Neuronal stem cell (in vitro differentiated cells): ENCODE measurements around the gene MACROD2.

Source experiments
- DNase-seq: peaks from one replicate; pipeline ENCODE4 v3.0.0-alpha.2; 2013; ENCODE audit warnings: low spot score
- H2AFZ ChIP-seq: one replicate; pipeline ENCODE4 v1.6.1; 2013; ENCODE audit warnings: mild to moderate bottlenecking, low read length, inconsistent platforms
- H2AK5ac ChIP-seq: 2 replicates; pipeline ENCODE4 v1.6.1; 2013; ENCODE audit warnings: low read depth, mild to moderate bottlenecking, inconsistent platforms, low read length, moderate library complexity, mixed read lengths
- H2BK120ac ChIP-seq: 2 replicates; pipeline ENCODE4 v1.6.1; 2013; ENCODE audit warnings: low read depth, mild to moderate bottlenecking, inconsistent platforms, low read length, moderate library complexity, mixed read lengths
- H2BK12ac ChIP-seq: one replicate; pipeline ENCODE4 v1.6.1; 2013; ENCODE audit warnings: low read length, inconsistent platforms
- H2BK15ac ChIP-seq: 2 replicates; pipeline ENCODE4 v1.6.1; 2013; ENCODE audit warnings: mild to moderate bottlenecking, low read length, inconsistent platforms, mixed read lengths
- H2BK5ac ChIP-seq: one replicate; pipeline ENCODE4 v1.6.1; 2013; ENCODE audit warnings: inconsistent platforms, mild to moderate bottlenecking, low read length, moderate library complexity
- H3K14ac ChIP-seq: one replicate; pipeline ENCODE4 v1.6.1; 2013; ENCODE audit warnings: low read length, inconsistent platforms
- H3K18ac ChIP-seq: 2 replicates; pipeline ENCODE4 v1.6.1; 2013; ENCODE audit warnings: low read length, inconsistent platforms
- H3K23ac ChIP-seq: 2 replicates; pipeline ENCODE4 v1.6.1; 2013; ENCODE audit warnings: low read depth, mild to moderate bottlenecking, mixed read lengths, low read length, inconsistent platforms; ENCODE audit not compliant: poor library complexity
- H3K27ac ChIP-seq: replicated peaks from 3 replicates; pipeline ENCODE4 v1.5.1; 2013; ENCODE audit warnings: low read length, inconsistent platforms
- H3K27me3 ChIP-seq, 3 experiments: 2 replicates each; pipeline ENCODE4 v1.6.1; 2013; ENCODE audit warnings: low read length in 3 of 3, mild to moderate bottlenecking in 2 of 3, inconsistent platforms in 1 of 3, low read depth in 1 of 3, mixed read lengths in 1 of 3, moderate library complexity in 1 of 3; ENCODE audit not compliant: control insufficient read depth in 3 of 3, insufficient read depth in 3 of 3
- H3K36me3 ChIP-seq, 2 donors: replicated peaks in 1 of 2; 2 replicates each; pipeline ENCODE4 v1.6.1; 2013; ENCODE audit warnings: low read length in 2 of 2; ENCODE audit not compliant: control insufficient read depth in 2 of 2, insufficient read depth in 2 of 2
- H3K4ac ChIP-seq: 2 replicates; pipeline ENCODE4 v1.6.1; 2013; ENCODE audit warnings: inconsistent platforms, mild to moderate bottlenecking, low read length, moderate library complexity
- H3K4me1 ChIP-seq, 2 donors: 1 replicate in 1 of 2; 2 replicates in 1 of 2; pipeline ENCODE4 v1.6.1; 2013; ENCODE audit warnings: low read length in 2 of 2, low read depth in 1 of 2; ENCODE audit not compliant: control insufficient read depth in 2 of 2, insufficient read depth in 1 of 2
- H3K4me2 ChIP-seq: one replicate; pipeline ENCODE4 v1.6.1; 2013; ENCODE audit warnings: mild to moderate bottlenecking, low read length, inconsistent platforms; ENCODE audit not compliant: insufficient read depth, poor library complexity, severe bottlenecking
- H3K4me3 ChIP-seq, 2 donors: 2 replicates each; pipeline ENCODE4 v1.5.1; 2013; ENCODE audit warnings: low read length in 2 of 2, mild to moderate bottlenecking in 2 of 2, inconsistent platforms in 1 of 2, moderate library complexity in 1 of 2
- H3K79me1 ChIP-seq: one replicate; pipeline ENCODE4 v1.6.1; 2013; ENCODE audit warnings: low read depth, mild to moderate bottlenecking, inconsistent platforms, low read length, moderate library complexity
- H3K9ac ChIP-seq: one replicate; pipeline ENCODE4 v1.6.1; 2013; ENCODE audit warnings: mild to moderate bottlenecking, low read depth, low read length, inconsistent platforms; ENCODE audit not compliant: poor library complexity
- H3K9me3 ChIP-seq, 2 donors: replicated peaks in 1 of 2; 2 replicates each; pipeline versions ENCODE3 to v1.6.1; 2013; ENCODE audit warnings: low read length in 2 of 2, mild to moderate bottlenecking in 2 of 2, inconsistent platforms in 1 of 2, low read depth in 1 of 2, mixed read lengths in 1 of 2, moderate library complexity in 1 of 2; ENCODE audit not compliant: control insufficient read depth in 2 of 2, insufficient read depth in 1 of 2
- H4K8ac ChIP-seq: one replicate; pipeline ENCODE4 v1.6.1; 2013; ENCODE audit warnings: low read depth, mild to moderate bottlenecking, inconsistent platforms, low read length, moderate library complexity
- H4K91ac ChIP-seq: one replicate; pipeline ENCODE4 v1.6.1; 2013; ENCODE audit warnings: low read length, low read depth, mild to moderate bottlenecking, inconsistent platforms; ENCODE audit not compliant: poor library complexity
- WGBS, 2 donors: extraction: QIAGEN DNeasy Blood & Tissue Kit; methylation state at CpG; one replicate each; pipeline ENCODE4 v1.1.7; 2013; ENCODE audit warnings: missing lambda C conversion rate in 2 of 2, mixed read lengths in 1 of 2; ENCODE audit not compliant: insufficient read length in 2 of 2, insufficient replicate concordance in 1 of 2; ENCODE audit errors: extremely low coverage in 2 of 2; 5-methylcytosine and 5-hydroxymethylcytosine counted together

MACROD2 gene

DNA sequence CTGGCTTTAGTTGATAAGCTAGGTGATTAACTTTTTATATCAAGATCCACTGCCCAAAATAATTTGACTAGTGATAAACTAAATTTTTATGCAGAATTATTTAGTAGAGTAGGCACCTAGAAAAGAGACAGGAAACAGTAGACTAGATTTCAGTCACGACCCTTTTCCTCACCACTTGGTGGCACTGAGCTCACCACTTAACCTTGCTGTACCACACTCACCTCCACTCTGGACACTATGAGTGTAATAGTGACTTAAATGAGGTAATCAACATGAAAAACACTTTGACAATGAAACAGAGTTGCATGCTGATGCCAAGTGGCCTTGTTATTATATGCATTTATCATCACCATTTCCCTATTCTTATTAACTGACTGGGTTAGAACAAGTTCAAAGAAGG is 1847.6 kb downstream of the MACROD2 start:
- Histone ChIP-seq H2BK120ac (no peak overlapping the region), H2AK5ac (no peak overlapping the region), H3K14ac (no peak overlapping the region), H3K27me3 (no peaks in the 10 kb centered on the region), H2BK5ac (no peak overlapping the region), H2BK12ac (no peak overlapping the region), H3K4me2 (no peak overlapping the region), H2BK15ac (no peak overlapping the region), H3K18ac (no peak overlapping the region), H4K91ac (no peak overlapping the region), H3K4ac (no peak overlapping the region), H3K9ac (no peak overlapping the region), H3K4me1 (no peaks in the 10 kb centered on the region), H3K9me3 (peaks cover 2 to 3% of the 10 kb centered on the region in 2 donors), H3K23ac (no peak overlapping the region), H2AFZ (no peak overlapping the region), H3K4me3 (no peak overlapping the region), H4K8ac (no peak overlapping the region), H3K27ac (no peak overlapping the region), H3K36me3 (no peaks in the 10 kb centered on the region), H3K79me1 (no peaks in the 10 kb centered on the region)
- DNase-seq, result no peak
- WGBS, 2 donors, result no CpG with 5 or more reads among the region's 1 CpG

DNA sequence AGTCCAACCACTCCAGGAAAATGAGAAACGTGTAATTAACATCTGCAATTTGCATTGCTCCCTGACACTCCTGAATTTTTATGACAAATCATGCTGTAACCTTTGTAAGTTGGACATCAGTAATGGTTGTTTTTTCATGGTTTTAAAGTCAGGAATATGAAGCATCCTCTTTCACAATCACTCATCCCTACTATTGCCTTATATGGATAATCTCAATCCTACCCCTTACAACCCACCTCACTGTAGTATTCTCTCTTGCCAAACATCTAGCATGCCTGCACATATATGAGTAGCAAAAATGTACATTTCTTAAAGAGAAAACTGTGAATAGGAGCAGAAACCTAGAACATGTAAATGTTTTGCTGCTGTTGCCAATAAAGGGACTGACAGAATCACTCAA is 1848.5 kb downstream of the MACROD2 start:
- no peaks in the 10 kb centered on the region for H3K79me1 ChIP-seq
- no peak overlapping the region for H3K4me2 ChIP-seq
- H3K14ac ChIP-seq, result no peak overlapping the region
- H3K4me3 ChIP-seq, result no peak overlapping the region
- peaks cover 2 to 3% of the 10 kb centered on the region in 2 donors for H3K9me3 ChIP-seq
- H3K27ac ChIP-seq, result no peak overlapping the region
- no peak overlapping the region for H2BK15ac ChIP-seq
- H3K18ac ChIP-seq, result no peak overlapping the region
- no peak overlapping the region for H2AFZ ChIP-seq
- H3K27me3 ChIP-seq, result no peaks in the 10 kb centered on the region
- H3K23ac ChIP-seq, result no peak overlapping the region
- H3K4me1 ChIP-seq, result no peaks in the 10 kb centered on the region
- no CpG with 5 or more reads among the region's 1 CpG for WGBS, 2 donors
- no peak overlapping the region for H2BK120ac ChIP-seq
- no peaks in the 10 kb centered on the region for H3K36me3 ChIP-seq
- H3K4ac ChIP-seq, result no peak overlapping the region
- no peak overlapping the region for H4K8ac ChIP-seq
- H2BK5ac ChIP-seq, result no peak overlapping the region
- H2AK5ac ChIP-seq, result no peak overlapping the region
- no peak overlapping the region for H2BK12ac ChIP-seq
- H3K9ac ChIP-seq, result no peak overlapping the region
- DNase-seq, result no peak
- H4K91ac ChIP-seq, result no peak overlapping the region

DNA sequence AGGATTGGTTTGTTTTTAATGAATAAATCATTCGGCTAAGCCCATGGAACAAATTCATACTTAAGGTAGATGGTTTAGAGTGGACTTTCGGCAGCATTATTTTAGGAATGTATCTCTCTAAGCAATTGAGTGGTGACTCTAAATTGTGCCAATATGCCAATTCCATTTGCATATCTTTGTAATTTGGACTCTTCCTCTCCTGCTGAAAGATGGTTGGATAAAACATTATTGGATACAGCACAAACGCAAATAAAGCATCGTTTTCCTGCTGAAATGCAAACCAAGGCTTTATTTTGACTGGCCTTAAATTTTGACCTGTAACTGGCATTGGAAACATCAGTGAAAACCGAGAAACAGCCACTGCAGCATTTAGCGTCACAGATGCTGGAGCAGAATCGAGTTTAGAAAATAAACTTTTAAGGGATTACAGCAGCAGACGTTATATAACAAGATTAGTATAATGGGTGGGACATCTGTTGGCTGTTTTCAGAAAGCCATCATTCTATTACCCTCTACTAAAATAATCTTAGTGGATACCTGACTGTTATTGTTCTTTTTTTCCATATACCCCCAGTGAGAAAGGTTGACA is 1852.0 kb downstream of the MACROD2 start:
- no peak for DNase-seq
- H4K8ac ChIP-seq, result no peak overlapping the region
- no peak overlapping the region for H2BK12ac ChIP-seq
- H2AFZ ChIP-seq, result no peak overlapping the region
- WGBS, 2 donors, result no CpG with 5 or more reads among the region's 8 CpGs
- no peak overlapping the region for H2BK15ac ChIP-seq
- no peak overlapping the region for H2BK5ac ChIP-seq
- H3K9ac ChIP-seq, result no peak overlapping the region
- no peaks in the 10 kb centered on the region for H3K9me3 ChIP-seq
- no peaks in the 10 kb centered on the region for H3K36me3 ChIP-seq
- H3K27ac ChIP-seq, result no peak overlapping the region
- H3K18ac ChIP-seq, result no peak overlapping the region
- H3K4ac ChIP-seq, result no peak overlapping the region
- H2BK120ac ChIP-seq, result no peak overlapping the region
- H3K27me3 ChIP-seq, result no peaks in the 10 kb centered on the region
- no peak overlapping the region for H2AK5ac ChIP-seq
- no peak overlapping the region for H3K14ac ChIP-seq
- H3K79me1 ChIP-seq, result no peaks in the 10 kb centered on the region
- no peak overlapping the region for H3K23ac ChIP-seq
- H3K4me1 ChIP-seq, result peaks cover 0 to 4% of the 10 kb centered on the region in 2 donors
- no peak overlapping the region for H3K4me3 ChIP-seq
- no peak overlapping the region for H4K91ac ChIP-seq
- H3K4me2 ChIP-seq, result no peak overlapping the region

DNA sequence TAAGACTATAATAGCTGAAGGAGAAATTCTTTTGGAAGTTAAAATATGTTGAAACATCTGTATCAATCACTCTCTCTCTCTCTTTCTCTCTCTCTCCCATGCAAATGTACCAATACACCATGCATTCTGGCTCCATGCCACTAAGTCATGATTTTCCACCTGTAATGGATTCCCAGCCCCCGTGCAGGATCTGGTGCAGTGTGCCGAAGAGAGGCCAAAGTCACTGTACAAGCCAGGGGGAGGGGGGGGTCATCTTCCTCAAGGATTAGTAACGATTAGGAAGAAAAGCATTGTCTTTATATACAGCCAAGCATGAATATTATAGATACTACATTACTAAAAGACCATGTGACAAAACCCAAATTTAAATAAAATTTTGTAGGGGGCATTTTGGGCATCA is 1852.8 kb downstream of the MACROD2 start:
- no peak overlapping the region for H4K8ac ChIP-seq
- H2BK5ac ChIP-seq, result no peak overlapping the region
- no peak overlapping the region for H2AFZ ChIP-seq
- no peaks in the 10 kb centered on the region for H3K9me3 ChIP-seq
- WGBS, 2 donors, result no CpG with 5 or more reads among the region's 3 CpGs
- no peak overlapping the region for H3K27ac ChIP-seq
- no peak overlapping the region for H3K23ac ChIP-seq
- no peak overlapping the region for H3K9ac ChIP-seq
- no peak overlapping the region for H3K18ac ChIP-seq
- no peak for DNase-seq
- H3K79me1 ChIP-seq, result no peaks in the 10 kb centered on the region
- H4K91ac ChIP-seq, result no peak overlapping the region
- no peak overlapping the region for H2BK12ac ChIP-seq
- no peak overlapping the region for H3K4me3 ChIP-seq
- H3K4me1 ChIP-seq, result peaks cover 0 to 4% of the 10 kb centered on the region in 2 donors
- H3K14ac ChIP-seq, result no peak overlapping the region
- no peak overlapping the region for H2AK5ac ChIP-seq
- no peak overlapping the region for H3K4me2 ChIP-seq
- H2BK15ac ChIP-seq, result no peak overlapping the region
- no peak overlapping the region for H3K4ac ChIP-seq
- H3K27me3 ChIP-seq, result no peaks in the 10 kb centered on the region
- no peaks in the 10 kb centered on the region for H3K36me3 ChIP-seq
- no peak overlapping the region for H2BK120ac ChIP-seq
